ENCODE results near the gene TTC33.

DNA sequence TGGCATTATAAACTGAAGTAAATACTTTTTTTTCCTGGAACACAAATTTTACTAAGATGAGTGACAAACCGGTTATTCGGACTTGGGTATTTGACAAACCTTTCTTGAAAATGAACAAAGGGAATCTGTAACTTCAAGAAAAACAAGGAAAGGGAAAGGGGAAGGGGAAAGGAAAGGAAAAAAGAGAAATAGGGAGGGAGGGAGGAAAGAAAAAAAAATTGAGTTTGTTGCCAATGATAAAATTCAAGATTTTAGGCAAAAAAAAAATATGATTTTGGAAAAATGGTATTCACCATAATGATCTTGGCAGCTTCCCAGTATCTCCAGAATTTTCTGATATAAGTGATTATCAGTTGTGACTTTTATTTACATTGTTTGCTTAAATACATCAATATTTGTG, 1.6 kb upstream of the TTC33 start:
- TF ChIP-seq TAF1 (IDR thresholded peaks at IDR 0.05; ENCODE audit: borderline replicate concordance, insufficient read depth, low read length): no peak
- TF ChIP-seq, protein P1, sequence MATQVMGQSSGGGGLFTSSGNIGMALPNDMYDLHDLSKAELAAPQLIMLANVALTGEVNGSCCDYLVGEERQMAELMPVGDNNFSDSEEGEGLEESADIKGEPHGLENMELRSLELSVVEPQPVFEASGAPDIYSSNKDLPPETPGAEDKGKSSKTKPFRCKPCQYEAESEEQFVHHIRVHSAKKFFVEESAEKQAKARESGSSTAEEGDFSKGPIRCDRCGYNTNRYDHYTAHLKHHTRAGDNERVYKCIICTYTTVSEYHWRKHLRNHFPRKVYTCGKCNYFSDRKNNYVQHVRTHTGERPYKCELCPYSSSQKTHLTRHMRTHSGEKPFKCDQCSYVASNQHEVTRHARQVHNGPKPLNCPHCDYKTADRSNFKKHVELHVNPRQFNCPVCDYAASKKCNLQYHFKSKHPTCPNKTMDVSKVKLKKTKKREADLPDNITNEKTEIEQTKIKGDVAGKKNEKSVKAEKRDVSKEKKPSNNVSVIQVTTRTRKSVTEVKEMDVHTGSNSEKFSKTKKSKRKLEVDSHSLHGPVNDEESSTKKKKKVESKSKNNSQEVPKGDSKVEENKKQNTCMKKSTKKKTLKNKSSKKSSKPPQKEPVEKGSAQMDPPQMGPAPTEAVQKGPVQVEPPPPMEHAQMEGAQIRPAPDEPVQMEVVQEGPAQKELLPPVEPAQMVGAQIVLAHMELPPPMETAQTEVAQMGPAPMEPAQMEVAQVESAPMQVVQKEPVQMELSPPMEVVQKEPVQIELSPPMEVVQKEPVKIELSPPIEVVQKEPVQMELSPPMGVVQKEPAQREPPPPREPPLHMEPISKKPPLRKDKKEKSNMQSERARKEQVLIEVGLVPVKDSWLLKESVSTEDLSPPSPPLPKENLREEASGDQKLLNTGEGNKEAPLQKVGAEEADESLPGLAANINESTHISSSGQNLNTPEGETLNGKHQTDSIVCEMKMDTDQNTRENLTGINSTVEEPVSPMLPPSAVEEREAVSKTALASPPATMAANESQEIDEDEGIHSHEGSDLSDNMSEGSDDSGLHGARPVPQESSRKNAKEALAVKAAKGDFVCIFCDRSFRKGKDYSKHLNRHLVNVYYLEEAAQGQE (IDR thresholded peaks at IDR 0.05; ENCODE audit: insufficient read depth in 1 of 2, low read depth in 2 of 2, low read length in 2 of 2): no peak
